HEK293 (cell line): ENCODE results near the gene TMA16.

Source experiments
- GFI1B ChIP-seq: fragments of 450-650 bp; formaldehyde crosslinking; IDR thresholded peaks from 2 replicates; pipeline ENCODE4 v1.5.1; 2016; ENCODE audit warnings: missing biosample characterization, missing genetic modification characterization
- GLI4 ChIP-seq: fragments of 450-650 bp; formaldehyde crosslinking; IDR thresholded peaks from 2 replicates; pipeline ENCODE4 v1.5.1; 2016; ENCODE audit warnings: missing biosample characterization, missing genetic modification characterization
- GLIS1 ChIP-seq: fragments of 450-650 bp; formaldehyde crosslinking; IDR thresholded peaks from 2 replicates; pipeline ENCODE4 v1.5.1; 2016; ENCODE audit warnings: missing biosample characterization, missing genetic modification characterization
- GLIS2 ChIP-seq: fragments of 450-650 bp; formaldehyde crosslinking; IDR thresholded peaks from 2 replicates; pipeline ENCODE4 v1.5.1; 2016; ENCODE audit warnings: missing biosample characterization, missing genetic modification characterization
- KLF8 ChIP-seq: fragments of 450-650 bp; formaldehyde crosslinking; IDR thresholded peaks from 2 replicates; pipeline ENCODE4 v1.5.1; 2016; ENCODE audit warnings: missing biosample characterization, missing genetic modification characterization
- MYNN ChIP-seq: fragments of 450-650 bp; formaldehyde crosslinking; IDR thresholded peaks from 2 replicates; pipeline ENCODE4 v1.5.1; 2016; ENCODE audit warnings: missing biosample characterization, missing genetic modification characterization, borderline replicate concordance
- SCRT1 ChIP-seq: fragments of 450-650 bp; formaldehyde crosslinking; IDR thresholded peaks from 2 replicates; pipeline ENCODE4 v1.5.1; 2016; ENCODE audit warnings: missing biosample characterization, missing genetic modification characterization, borderline replicate concordance
- ZBTB8A ChIP-seq: fragments of 450-650 bp; formaldehyde crosslinking; IDR thresholded peaks from 2 replicates; pipeline ENCODE4 v1.5.1; 2016; ENCODE audit warnings: missing biosample characterization, missing genetic modification characterization
- ZFP3 ChIP-seq: fragments of 450-650 bp; formaldehyde crosslinking; IDR thresholded peaks from 2 replicates; pipeline ENCODE4 v1.5.1; 2016; ENCODE audit warnings: low read depth, missing biosample characterization, missing genetic modification characterization
- ZFP41 ChIP-seq: fragments of 450-650 bp; formaldehyde crosslinking; IDR thresholded peaks from 2 replicates; pipeline ENCODE4 v1.5.1; 2016; ENCODE audit warnings: missing biosample characterization, missing genetic modification characterization, borderline replicate concordance
- ZNF132 ChIP-seq: fragments of 450-650 bp; formaldehyde crosslinking; IDR thresholded peaks from 2 replicates; pipeline ENCODE4 v1.5.1; 2017; ENCODE audit warnings: missing biosample characterization, missing genetic modification characterization, borderline replicate concordance
- ZNF184 ChIP-seq: fragments of 450-650 bp; IDR thresholded peaks from 2 replicates; pipeline ENCODE4 v1.5.1; 2018; ENCODE audit warnings: missing biosample characterization, mild to moderate bottlenecking, missing genetic modification characterization
- ZNF274 ChIP-seq, 2 experiments: fragments of 200-500 bp in 1 of 2; fragments of 450-650 bp in 1 of 2; sonication (Bioruptor generic) in 1 of 2; formaldehyde crosslinking in 1 of 2; IDR thresholded peaks; 2 replicates each; pipeline versions ENCODE4 v1.5.1 to v1.6.1; 2014 to 2016; ENCODE audit warnings: borderline replicate concordance in 1 of 2, inconsistent platforms in 1 of 2, low read length in 1 of 2, missing biosample characterization in 1 of 2, missing genetic modification characterization in 1 of 2
- ZNF292 ChIP-seq: fragments of 450-650 bp; formaldehyde crosslinking; IDR thresholded peaks from 2 replicates; pipeline ENCODE4 v1.5.1; 2016; ENCODE audit warnings: low read depth, missing biosample characterization, missing genetic modification characterization, borderline replicate concordance
- ZNF433 ChIP-seq: fragments of 450-650 bp; formaldehyde crosslinking; IDR thresholded peaks from 2 replicates; pipeline ENCODE4 v1.5.1; 2016; ENCODE audit warnings: missing biosample characterization, missing genetic modification characterization, low read depth
- ZNF48 ChIP-seq: fragments of 450-650 bp; formaldehyde crosslinking; IDR thresholded peaks from 2 replicates; pipeline ENCODE4 v1.5.1; 2016; ENCODE audit warnings: missing biosample characterization, missing genetic modification characterization
- ZNF521 ChIP-seq: fragments of 450-650 bp; formaldehyde crosslinking; IDR thresholded peaks from 2 replicates; pipeline ENCODE4 v1.5.1; 2017; ENCODE audit warnings: missing biosample characterization, mild to moderate bottlenecking, missing genetic modification characterization
- ZNF629 ChIP-seq: fragments of 450-650 bp; formaldehyde crosslinking; IDR thresholded peaks from 2 replicates; pipeline ENCODE4 v1.5.1; 2017; ENCODE audit warnings: missing biosample characterization, missing genetic modification characterization
- ZNF768 ChIP-seq: fragments of 450-650 bp; formaldehyde crosslinking; IDR thresholded peaks from 2 replicates; pipeline ENCODE4 v1.5.1; 2018; ENCODE audit warnings: missing biosample characterization, mild to moderate bottlenecking, missing genetic modification characterization
- ZXDB ChIP-seq: fragments of 450-650 bp; formaldehyde crosslinking; IDR thresholded peaks from 2 replicates; pipeline ENCODE4 v1.5.1; 2016; ENCODE audit warnings: missing biosample characterization, missing genetic modification characterization
- TF ChIP-seq, protein P1 (sequence below): fragments of 450-650 bp; formaldehyde crosslinking; IDR thresholded peaks from 2 replicates; pipeline ENCODE4 v1.5.1; 2016; ENCODE audit warnings: missing biosample characterization, missing genetic modification characterization, borderline replicate concordance
- TF ChIP-seq, protein P2 (sequence below): fragments of 450-650 bp; formaldehyde crosslinking; IDR thresholded peaks from 2 replicates; pipeline ENCODE4 v1.5.1; 2016; ENCODE audit warnings: missing biosample characterization, missing genetic modification characterization
- TF ChIP-seq, protein P3 (sequence below): fragments of 450-650 bp; formaldehyde crosslinking; IDR thresholded peaks from 2 replicates; pipeline ENCODE4 v1.5.1; 2016; ENCODE audit warnings: missing biosample characterization, missing genetic modification characterization
- TF ChIP-seq, protein P4 (sequence below): fragments of 450-650 bp; formaldehyde crosslinking; IDR thresholded peaks from 2 replicates; pipeline ENCODE4 v1.5.1; 2017; ENCODE audit warnings: missing biosample characterization, missing genetic modification characterization
- TF ChIP-seq, protein P5 (sequence below): fragments of 450-650 bp; formaldehyde crosslinking; IDR thresholded peaks from 2 replicates; pipeline ENCODE4 v1.5.1; 2016; ENCODE audit warnings: missing biosample characterization, missing genetic modification characterization, borderline replicate concordance
- TF ChIP-seq, protein P6 (sequence below): fragments of 450-650 bp; formaldehyde crosslinking; IDR thresholded peaks from 2 replicates; pipeline ENCODE4 v1.5.1; 2016; ENCODE audit warnings: missing biosample characterization, missing genetic modification characterization

TMA16 gene

DNA sequence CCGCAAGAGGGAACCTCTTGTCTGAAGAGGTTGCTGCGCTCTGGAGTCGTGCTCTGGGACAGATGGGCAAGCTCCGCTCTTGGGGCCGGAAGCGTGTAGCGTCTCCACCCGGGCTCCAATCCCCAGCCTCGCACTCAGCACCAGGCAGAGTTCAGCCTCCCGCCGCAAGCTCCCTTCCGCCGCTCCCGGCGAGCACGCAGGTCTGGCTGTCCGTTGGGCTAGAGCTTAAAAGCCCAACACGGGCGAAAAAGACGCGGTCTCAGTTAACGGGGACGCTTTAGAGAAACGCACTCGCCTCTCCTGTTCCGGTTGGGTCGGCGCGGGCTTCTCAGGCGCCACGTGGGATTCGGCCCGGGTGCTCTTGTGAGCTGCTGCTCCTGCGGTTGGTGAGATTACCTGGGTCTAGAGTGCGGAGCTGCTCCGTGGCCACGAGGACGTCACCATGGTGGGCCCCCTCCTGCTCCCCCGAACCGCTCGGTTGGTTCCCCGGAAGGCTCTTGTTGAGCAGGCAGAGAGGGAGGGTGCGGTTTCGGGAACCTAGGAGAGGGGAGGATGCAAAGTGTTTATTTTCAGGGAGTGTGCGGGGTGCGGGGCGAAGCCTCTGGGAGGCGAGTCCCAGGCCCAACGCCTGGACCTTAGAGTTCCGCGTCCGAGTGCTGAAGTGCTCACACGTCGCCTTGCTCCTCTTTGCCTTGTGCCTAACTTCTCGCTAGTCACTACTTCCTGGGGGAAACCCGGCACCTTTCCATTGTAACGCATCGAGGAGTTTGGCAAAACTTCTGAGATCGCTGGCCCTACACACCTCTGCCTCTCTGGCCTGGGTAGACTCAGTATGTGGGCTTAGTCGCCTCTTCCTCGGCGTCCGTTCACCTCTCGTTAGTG lies at the start of gene TMA16 (continued):
- peak; percentile 24; the same call in 1 of the 2 replicates for TF ChIP-seq GLIS1 (tag by site-specific recombination)
- TF ChIP-seq ZNF132, result no peak
- TF ChIP-seq, protein P1, sequence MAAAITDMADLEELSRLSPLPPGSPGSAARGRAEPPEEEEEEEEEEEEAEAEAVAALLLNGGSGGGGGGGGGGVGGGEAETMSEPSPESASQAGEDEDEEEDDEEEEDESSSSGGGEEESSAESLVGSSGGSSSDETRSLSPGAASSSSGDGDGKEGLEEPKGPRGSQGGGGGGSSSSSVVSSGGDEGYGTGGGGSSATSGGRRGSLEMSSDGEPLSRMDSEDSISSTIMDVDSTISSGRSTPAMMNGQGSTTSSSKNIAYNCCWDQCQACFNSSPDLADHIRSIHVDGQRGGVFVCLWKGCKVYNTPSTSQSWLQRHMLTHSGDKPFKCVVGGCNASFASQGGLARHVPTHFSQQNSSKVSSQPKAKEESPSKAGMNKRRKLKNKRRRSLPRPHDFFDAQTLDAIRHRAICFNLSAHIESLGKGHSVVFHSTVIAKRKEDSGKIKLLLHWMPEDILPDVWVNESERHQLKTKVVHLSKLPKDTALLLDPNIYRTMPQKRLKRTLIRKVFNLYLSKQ, result no peak
- TF ChIP-seq, protein P2, sequence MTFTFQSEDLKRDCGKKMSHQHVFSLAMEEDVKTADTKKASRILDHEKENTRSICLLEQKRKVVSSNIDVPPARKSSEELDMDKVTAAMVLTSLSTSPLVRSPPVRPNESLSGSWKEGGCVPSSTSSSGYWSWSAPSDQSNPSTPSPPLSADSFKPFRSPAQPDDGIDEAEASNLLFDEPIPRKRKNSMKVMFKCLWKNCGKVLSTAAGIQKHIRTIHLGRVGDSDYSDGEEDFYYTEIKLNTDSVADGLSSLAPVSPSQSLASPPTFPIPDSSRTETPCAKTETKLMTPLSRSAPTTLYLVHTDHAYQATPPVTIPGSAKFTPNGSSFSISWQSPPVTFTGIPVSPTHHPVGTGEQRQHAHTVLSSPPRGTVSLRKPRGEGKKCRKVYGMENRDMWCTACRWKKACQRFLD (tag by site-specific recombination), result no peak
- TF ChIP-seq GLIS2 (tag by site-specific recombination), result peak; percentile 75
- TF ChIP-seq, protein P3, sequence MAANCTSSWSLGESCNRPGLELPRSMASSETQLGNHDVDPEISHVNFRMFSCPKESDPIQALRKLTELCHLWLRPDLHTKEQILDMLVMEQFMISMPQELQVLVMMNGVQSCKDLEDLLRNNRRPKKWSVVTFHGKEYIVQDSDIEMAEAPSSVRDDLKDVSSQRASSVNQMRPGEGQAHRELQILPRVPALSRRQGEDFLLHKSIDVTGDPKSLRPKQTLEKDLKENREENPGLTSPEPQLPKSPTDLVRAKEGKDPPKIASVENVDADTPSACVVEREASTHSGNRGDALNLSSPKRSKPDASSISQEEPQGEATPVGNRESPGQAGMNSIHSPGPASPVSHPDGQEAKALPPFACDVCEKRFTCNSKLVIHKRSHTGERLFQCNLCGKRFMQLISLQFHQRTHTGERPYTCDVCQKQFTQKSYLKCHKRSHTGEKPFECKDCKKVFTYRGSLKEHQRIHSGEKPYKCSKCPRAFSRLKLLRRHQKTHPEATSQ, result no peak
- TF ChIP-seq ZNF292 (tag by site-specific recombination), result no peak
- TF ChIP-seq, protein P4, sequence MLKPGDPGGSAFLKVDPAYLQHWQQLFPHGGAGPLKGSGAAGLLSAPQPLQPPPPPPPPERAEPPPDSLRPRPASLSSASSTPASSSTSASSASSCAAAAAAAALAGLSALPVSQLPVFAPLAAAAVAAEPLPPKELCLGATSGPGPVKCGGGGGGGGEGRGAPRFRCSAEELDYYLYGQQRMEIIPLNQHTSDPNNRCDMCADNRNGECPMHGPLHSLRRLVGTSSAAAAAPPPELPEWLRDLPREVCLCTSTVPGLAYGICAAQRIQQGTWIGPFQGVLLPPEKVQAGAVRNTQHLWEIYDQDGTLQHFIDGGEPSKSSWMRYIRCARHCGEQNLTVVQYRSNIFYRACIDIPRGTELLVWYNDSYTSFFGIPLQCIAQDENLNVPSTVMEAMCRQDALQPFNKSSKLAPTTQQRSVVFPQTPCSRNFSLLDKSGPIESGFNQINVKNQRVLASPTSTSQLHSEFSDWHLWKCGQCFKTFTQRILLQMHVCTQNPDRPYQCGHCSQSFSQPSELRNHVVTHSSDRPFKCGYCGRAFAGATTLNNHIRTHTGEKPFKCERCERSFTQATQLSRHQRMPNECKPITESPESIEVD, result no peak
- TF ChIP-seq ZFP3 (tag by site-specific recombination), result no peak
- peak; percentile 65 for TF ChIP-seq ZBTB8A (tag by site-specific recombination)
- TF ChIP-seq KLF8 (tag by site-specific recombination), result peak; percentile 63
- TF ChIP-seq, protein P5, sequence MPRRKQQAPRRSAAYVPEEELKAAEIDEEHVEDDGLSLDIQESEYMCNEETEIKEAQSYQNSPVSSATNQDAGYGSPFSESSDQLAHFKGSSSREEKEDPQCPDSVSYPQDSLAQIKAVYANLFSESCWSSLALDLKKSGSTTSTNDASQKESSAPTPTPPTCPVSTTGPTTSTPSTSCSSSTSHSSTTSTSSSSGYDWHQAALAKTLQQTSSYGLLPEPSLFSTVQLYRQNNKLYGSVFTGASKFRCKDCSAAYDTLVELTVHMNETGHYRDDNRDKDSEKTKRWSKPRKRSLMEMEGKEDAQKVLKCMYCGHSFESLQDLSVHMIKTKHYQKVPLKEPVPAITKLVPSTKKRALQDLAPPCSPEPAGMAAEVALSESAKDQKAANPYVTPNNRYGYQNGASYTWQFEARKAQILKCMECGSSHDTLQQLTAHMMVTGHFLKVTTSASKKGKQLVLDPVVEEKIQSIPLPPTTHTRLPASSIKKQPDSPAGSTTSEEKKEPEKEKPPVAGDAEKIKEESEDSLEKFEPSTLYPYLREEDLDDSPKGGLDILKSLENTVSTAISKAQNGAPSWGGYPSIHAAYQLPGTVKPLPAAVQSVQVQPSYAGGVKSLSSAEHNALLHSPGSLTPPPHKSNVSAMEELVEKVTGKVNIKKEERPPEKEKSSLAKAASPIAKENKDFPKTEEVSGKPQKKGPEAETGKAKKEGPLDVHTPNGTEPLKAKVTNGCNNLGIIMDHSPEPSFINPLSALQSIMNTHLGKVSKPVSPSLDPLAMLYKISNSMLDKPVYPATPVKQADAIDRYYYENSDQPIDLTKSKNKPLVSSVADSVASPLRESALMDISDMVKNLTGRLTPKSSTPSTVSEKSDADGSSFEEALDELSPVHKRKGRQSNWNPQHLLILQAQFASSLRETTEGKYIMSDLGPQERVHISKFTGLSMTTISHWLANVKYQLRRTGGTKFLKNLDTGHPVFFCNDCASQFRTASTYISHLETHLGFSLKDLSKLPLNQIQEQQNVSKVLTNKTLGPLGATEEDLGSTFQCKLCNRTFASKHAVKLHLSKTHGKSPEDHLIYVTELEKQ (tag by site-specific recombination), result no peak
- no peak for TF ChIP-seq GLI4
- no peak for TF ChIP-seq ZNF433
- TF ChIP-seq, protein P6, sequence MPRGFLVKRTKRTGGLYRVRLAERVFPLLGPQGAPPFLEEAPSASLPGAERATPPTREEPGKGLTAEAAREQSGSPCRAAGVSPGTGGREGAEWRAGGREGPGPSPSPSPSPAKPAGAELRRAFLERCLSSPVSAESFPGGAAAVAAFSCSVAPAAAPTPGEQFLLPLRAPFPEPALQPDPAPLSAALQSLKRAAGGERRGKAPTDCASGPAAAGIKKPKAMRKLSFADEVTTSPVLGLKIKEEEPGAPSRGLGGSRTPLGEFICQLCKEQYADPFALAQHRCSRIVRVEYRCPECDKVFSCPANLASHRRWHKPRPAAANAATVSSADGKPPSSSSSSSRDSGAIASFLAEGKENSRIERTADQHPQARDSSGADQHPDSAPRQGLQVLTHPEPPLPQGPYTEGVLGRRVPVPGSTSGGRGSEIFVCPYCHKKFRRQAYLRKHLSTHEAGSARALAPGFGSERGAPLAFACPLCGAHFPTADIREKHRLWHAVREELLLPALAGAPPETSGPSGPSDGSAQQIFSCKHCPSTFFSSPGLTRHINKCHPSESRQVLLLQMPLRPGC (tag by site-specific recombination), result peak; percentile 24; the same call in 1 of the 2 replicates
- no peak for TF ChIP-seq ZNF184 (tag by site-specific recombination)
- TF ChIP-seq GFI1B (tag by site-specific recombination), result no peak
- TF ChIP-seq SCRT1 (tag by site-specific recombination), result no peak
- no peak for TF ChIP-seq ZFP41 (tag by site-specific recombination)
- TF ChIP-seq ZNF274 (IDR thresholded peaks at IDR 0.05; ENCODE audit: low read length), result no peak
- TF ChIP-seq ZNF274 (tag by site-specific recombination; IDR thresholded peaks at IDR 0.05; ENCODE audit: borderline replicate concordance), result no peak
- TF ChIP-seq ZNF521, result no peak
- peak; percentile 63; the same call in 1 of the 2 replicates for TF ChIP-seq ZNF629 (tag by site-specific recombination)
- TF ChIP-seq ZXDB (tag by site-specific recombination), result peak; percentile 85
- no peak for TF ChIP-seq ZNF48 (tag by site-specific recombination)
- TF ChIP-seq MYNN (tag by site-specific recombination), result no peak
- TF ChIP-seq ZNF768 (tag by site-specific recombination), result no peak
